Measurements from ENCODE around the gene PAN3. TPM values are rescaled to one million over a fixed set of nuclear protein-coding genes. Genes with fewer than 3 reads are reported as not detected.
"Not testable (repeated sequence)": the region's sequence is repeated elsewhere in the genome, so short reads cannot be mapped to it uniquely, and the experiment has no call there.

Gene PAN3
- 10 to 100 TPM; 37.7 to 40.1 TPM for total RNA-seq

GRCh38 chr13:28138012-28138755 is at the start of gene PAN3:
Gene PAN3, plus strand, starts transcription at chr13:28138545. Its CDS starts 113 bp downstream, at chr13:28138658.
- no peaks in the 10 kb centered on the region for H3K9me3 Mint-ChIP-seq
- peaks cover 19% of the 10 kb centered on the region for H3K36me3 Mint-ChIP-seq (ENCODE audit: low read depth)
- POLR2A ChIA-PET, result interaction anchor here (1.3 to 3.9 kb wide), 5 partner anchors 10 to 521 kb away, joined by 4 to 26 read pairs (median 6); partner anchors contain the start of genes LNX2 and POMP
- H3K27me3 Mint-ChIP-seq, result no peaks in the 10 kb centered on the region
- H3K27ac Mint-ChIP-seq, result peak within 1 kb of the TSS; percentile 97
- H3K4me3 Mint-ChIP-seq, result peak within 1 kb of the TSS; percentile 85
- CTCF ChIA-PET, result interaction anchor here (0.9 to 1.8 kb wide), 2 partner anchors 15 to 79 kb away, joined by 3 read pairs; no protein-coding TSS in a partner anchor
- peaks cover 42% of the 10 kb centered on the region for H3K4me1 Mint-ChIP-seq
- peak; percentile 93 for DNase-seq

- ChIA-PET CTCF (no interaction called here), POLR2A (no interaction called here)
- no peaks in the 10 kb centered on the region for H3K4me1 Mint-ChIP-seq
- DNase-seq, result no peak
- no peaks in the 10 kb centered on the region for H3K9me3 Mint-ChIP-seq
- H3K4me3 Mint-ChIP-seq, result no peak overlapping the region
- H3K36me3 Mint-ChIP-seq (ENCODE audit: low read depth), result no peaks in the 10 kb centered on the region
- no peak overlapping the region for H3K27ac Mint-ChIP-seq
- peaks cover 24% of the 10 kb centered on the region for H3K27me3 Mint-ChIP-seq
These were observed 49.3 kb upstream of the PAN3 start for GRCh38 chr13:28089065-28089464.

- CTCF ChIA-PET, result no interaction called here
- H3K4me1 Mint-ChIP-seq, result no peaks in the 10 kb centered on the region
- peaks cover 33% of the 10 kb centered on the region for H3K27me3 Mint-ChIP-seq
- no peak overlapping the region for H3K27ac Mint-ChIP-seq
- DNase-seq, result no peak
- no peaks in the 10 kb centered on the region for H3K36me3 Mint-ChIP-seq (ENCODE audit: low read depth)
- no peak overlapping the region for H3K4me3 Mint-ChIP-seq
- POLR2A ChIA-PET, result no interaction called here
- no peaks in the 10 kb centered on the region for H3K9me3 Mint-ChIP-seq
These were observed 45.9 kb upstream of the PAN3 start for GRCh38 chr13:28092431-28092830.

- DNase-seq, result no peak
- H3K4me1 Mint-ChIP-seq, result no peaks in the 10 kb centered on the region
- no peaks in the 10 kb centered on the region for H3K9me3 Mint-ChIP-seq
- H3K4me3 Mint-ChIP-seq, result no peak overlapping the region
- H3K36me3 Mint-ChIP-seq (ENCODE audit: low read depth), result no peaks in the 10 kb centered on the region
- CTCF ChIA-PET, result no interaction called here
- peaks cover 42% of the 10 kb centered on the region for H3K27me3 Mint-ChIP-seq
- POLR2A ChIA-PET, result no interaction called here
- H3K27ac Mint-ChIP-seq, result no peak overlapping the region
These were observed 44.5 kb upstream of the PAN3 start for GRCh38 chr13:28093881-28094280.

GRCh38 chr13:28094306-28094705 is 44.0 kb upstream of the PAN3 start:
- Mint-ChIP-seq H3K36me3 (ENCODE audit: low read depth) (no peaks in the 10 kb centered on the region), H3K27me3 (peaks cover 45% of the 10 kb centered on the region), H3K9me3 (no peaks in the 10 kb centered on the region), H3K27ac (no peak overlapping the region), H3K4me1 (no peaks in the 10 kb centered on the region), H3K4me3 (no peak overlapping the region)
- CTCF ChIA-PET, result no interaction called here
- DNase-seq, result no peak
- POLR2A ChIA-PET, result no interaction called here

GRCh38 chr13:28097503-28097902 is 40.8 kb upstream of the PAN3 start:
- Mint-ChIP-seq H3K36me3 (ENCODE audit: low read depth) (no peaks in the 10 kb centered on the region), H3K4me3 (no peak overlapping the region), H3K27ac (no peak overlapping the region), H3K9me3 (no peaks in the 10 kb centered on the region), H3K4me1 (peaks cover 8% of the 10 kb centered on the region), H3K27me3 (peaks cover 63% of the 10 kb centered on the region)
- ChIA-PET CTCF (no interaction called here), POLR2A (no interaction called here)
- no peak for DNase-seq

GRCh38 chr13:28099396-28100149 is 38.8 kb upstream of the PAN3 start:
- Mint-ChIP-seq H3K4me1 (peaks cover 8% of the 10 kb centered on the region), H3K27ac (no peak overlapping the region), H3K27me3 (peaks cover 62% of the 10 kb centered on the region), H3K36me3 (ENCODE audit: low read depth) (no peaks in the 10 kb centered on the region), H3K4me3 (peak overlapping the region; percentile 30), H3K9me3 (no peaks in the 10 kb centered on the region)
- no peak for DNase-seq
- ChIA-PET POLR2A (no interaction called here), CTCF (no interaction called here)

GRCh38 chr13:28100150-28101121 is 37.9 kb upstream of the PAN3 start, which contains the start of gene FLT3:
Gene FLT3, minus strand, starts transcription at chr13:28100576. Its CDS starts 66 bp downstream, at chr13:28100510.
- DNase-seq, result peak; percentile 27
- Mint-ChIP-seq H3K36me3 (ENCODE audit: low read depth) (no peaks in the 10 kb centered on the region), H3K27ac (no peak within 1 kb of the TSS), H3K4me1 (peaks cover 8% of the 10 kb centered on the region), H3K27me3 (peaks cover 62% of the 10 kb centered on the region), H3K4me3 (peak within 1 kb of the TSS; percentile 30), H3K9me3 (no peaks in the 10 kb centered on the region)
- ChIA-PET POLR2A (interaction anchor here (1.4 kb wide), 1 partner anchor 39 kb away, joined by 4 read pairs; no protein-coding TSS in a partner anchor), CTCF (no interaction called here)

GRCh38 chr13:28101886-28102285 is 36.5 kb upstream of the PAN3 start:
- H3K27ac Mint-ChIP-seq; H3K36me3 Mint-ChIP-seq (ENCODE audit: low read depth); H3K4me3 Mint-ChIP-seq; DNase-seq; H3K9me3 Mint-ChIP-seq; CTCF ChIA-PET; H3K4me1 Mint-ChIP-seq: not testable (repeated sequence)
- POLR2A ChIA-PET, result interaction anchor here (1.4 kb wide), 1 partner anchor 37 kb away, joined by 4 read pairs; no protein-coding TSS in a partner anchor
- H3K27me3 Mint-ChIP-seq, result peaks cover 54% of the 10 kb centered on the region

- Mint-ChIP-seq H3K4me1 (no peaks in the 10 kb centered on the region), H3K27me3 (peaks cover 28% of the 10 kb centered on the region), H3K9me3 (no peaks in the 10 kb centered on the region), H3K4me3 (no peak overlapping the region), H3K27ac (no peak overlapping the region), H3K36me3 (ENCODE audit: low read depth) (no peaks in the 10 kb centered on the region)
- no peak for DNase-seq
- CTCF ChIA-PET, result no interaction called here
- POLR2A ChIA-PET, result no interaction called here
These were observed 31.4 kb upstream of the PAN3 start for GRCh38 chr13:28106976-28107375.

- Mint-ChIP-seq H3K9me3 (no peaks in the 10 kb centered on the region), H3K36me3 (ENCODE audit: low read depth) (no peaks in the 10 kb centered on the region), H3K27ac (no peak overlapping the region), H3K4me3 (no peak overlapping the region), H3K27me3 (peaks cover 15% of the 10 kb centered on the region), H3K4me1 (no peaks in the 10 kb centered on the region)
- ChIA-PET POLR2A (no interaction called here), CTCF (no interaction called here)
- DNase-seq, result no peak
These were observed 27.9 kb upstream of the PAN3 start for GRCh38 chr13:28110414-28110813.

GRCh38 chr13:28116736-28117135 is 21.6 kb upstream of the PAN3 start:
- CTCF ChIA-PET, result no interaction called here
- H3K9me3 Mint-ChIP-seq, result no peaks in the 10 kb centered on the region
- no peaks in the 10 kb centered on the region for H3K36me3 Mint-ChIP-seq (ENCODE audit: low read depth)
- H3K4me1 Mint-ChIP-seq, result peaks cover 7% of the 10 kb centered on the region
- no peak overlapping the region for H3K4me3 Mint-ChIP-seq
- POLR2A ChIA-PET, result no interaction called here
- no peak for DNase-seq
- H3K27me3 Mint-ChIP-seq, result peaks cover 15% of the 10 kb centered on the region
- H3K27ac Mint-ChIP-seq, result no peak overlapping the region

All from activated CD4-positive, alpha-beta memory T cell treated with anti-CD3 and anti-CD28 coated beads, Interleukin-2, amount 10 ng/mL, durations not matched to agents 7 days and 5 days (primary cell).